HepG2 (cell line): Measurements from ENCODE around the gene FKBP5. TPM values are rescaled to one million over a fixed set of nuclear protein-coding genes. Genes with fewer than 3 reads are reported as not detected.

Experiments used
- ARNT2 ChIP-seq: sonication (generic); formaldehyde crosslinking; IDR thresholded peaks from 2 replicates; pipeline ENCODE4 v1.8.0; 2022; ENCODE audit warnings: mild to moderate bottlenecking, low read depth, missing genetic modification reagents, moderate library complexity
- ATF7 ChIP-seq, 2 experiments: fragments of 450-650 bp in 1 of 2; sonication (generic) in 1 of 2; formaldehyde crosslinking in 1 of 2; IDR thresholded peaks; 2 replicates each; pipeline versions ENCODE4 v1.4.0 to v1.6.1; 2016 to 2020; ENCODE audit warnings: antibody characterized with exemption in 1 of 2, mild to moderate bottlenecking in 1 of 2, missing genetic modification reagents in 1 of 2
- EP300 ChIP-seq, 3 experiments: sonication (generic) in 1 of 3; formaldehyde crosslinking in 1 of 3; IDR thresholded peaks; 2 replicates each; pipeline versions ENCODE4 v1.5.1 to v1.6.1; 2011 to 2020; ENCODE audit warnings: low read depth in 2 of 3, low read length in 2 of 3, borderline replicate concordance in 1 of 3, improper control_type of control experiment in 1 of 3, mild to moderate bottlenecking in 1 of 3, missing genetic modification reagents in 1 of 3, moderate library complexity in 1 of 3
- ERF ChIP-seq: IDR thresholded peaks from 2 replicates; pipeline ENCODE4 v1.6.1; 2018; ENCODE audit warnings: missing biosample characterization, missing genetic modification reagents
- IKZF4 ChIP-seq: sonication (generic); formaldehyde crosslinking; IDR thresholded peaks from 2 replicates; pipeline ENCODE4 v1.5.1; 2020; ENCODE audit warnings: borderline replicate concordance, mild to moderate bottlenecking, low read depth, missing genetic modification reagents; ENCODE audit errors: not compliant biosample characterization
- JUND ChIP-seq: sonication (generic); formaldehyde crosslinking; IDR thresholded peaks from 2 replicates; pipeline ENCODE4 v1.8.0; 2022; ENCODE audit warnings: mild to moderate bottlenecking, missing genetic modification reagents
- KDM3A ChIP-seq: IDR thresholded peaks from 2 replicates; pipeline ENCODE4 v1.6.1; 2018; ENCODE audit warnings: low read depth, missing compliant biosample characterization
- KDM5B ChIP-seq: sonication (generic); formaldehyde crosslinking; IDR thresholded peaks from 2 replicates; pipeline ENCODE4 v1.4.0; 2020; ENCODE audit warnings: missing genetic modification reagents, mild to moderate bottlenecking, borderline replicate concordance
- KLF11 ChIP-seq: IDR thresholded peaks from 2 replicates; pipeline ENCODE4 v1.6.1; 2016; ENCODE audit warnings: missing compliant biosample characterization
- MIER3 ChIP-seq: IDR thresholded peaks from 2 replicates; pipeline ENCODE4 v1.6.1; 2016; ENCODE audit warnings: missing compliant biosample characterization, borderline replicate concordance
- MTF1 ChIP-seq: sonication (generic); formaldehyde crosslinking; IDR thresholded peaks from 2 replicates; pipeline ENCODE4 v1.5.0; 2020; ENCODE audit warnings: missing genetic modification reagents
- MXI1 ChIP-seq: IDR thresholded peaks from 3 replicates; pipeline ENCODE4 v1.6.1; 2012; ENCODE audit warnings: low read depth, low read length, inconsistent platforms, borderline replicate concordance
- NR2F6 ChIP-seq, 2 experiments: IDR thresholded peaks; 2 replicates each; pipeline ENCODE4 v1.6.1; 2016; ENCODE audit warnings: antibody characterized with exemption in 1 of 2, mild to moderate bottlenecking in 1 of 2
- PHF8 ChIP-seq: sonication (generic); formaldehyde crosslinking; IDR thresholded peaks from 2 replicates; pipeline ENCODE4 v1.5.0; 2020; ENCODE audit warnings: missing genetic modification reagents
- SIN3A ChIP-seq: IDR thresholded peaks from 2 replicates; pipeline ENCODE4 v1.6.1; 2011; ENCODE audit warnings: low read depth, mild to moderate bottlenecking, control low read depth, low read length, borderline replicate concordance
- TBL1XR1 ChIP-seq: fragments of 150-350 bp; IDR thresholded peaks from 2 replicates; pipeline ENCODE4 v1.6.1; 2014; ENCODE audit warnings: borderline replicate concordance, low read length; ENCODE audit not compliant: partially characterized antibody
- ZBTB26 ChIP-seq: IDR thresholded peaks from 2 replicates; pipeline ENCODE4 v1.6.1; 2016; ENCODE audit warnings: missing compliant biosample characterization, missing genetic modification reagents, borderline replicate concordance
- ZFP62 ChIP-seq: sonication (generic); formaldehyde crosslinking; IDR thresholded peaks from 2 replicates; pipeline ENCODE4 v1.4.0; 2020; ENCODE audit warnings: missing genetic modification reagents
- ZFP90 ChIP-seq: sonication (generic); formaldehyde crosslinking; IDR thresholded peaks from 2 replicates; pipeline ENCODE4 v1.8.0; 2022; ENCODE audit warnings: missing genetic modification reagents, mild to moderate bottlenecking, inconsistent platforms, borderline replicate concordance
- ZNF124 ChIP-seq: sonication (generic); formaldehyde crosslinking; IDR thresholded peaks from 2 replicates; pipeline ENCODE4 v1.4.0; 2020; ENCODE audit warnings: missing genetic modification reagents
- ZNF441 ChIP-seq: sonication (generic); formaldehyde crosslinking; IDR thresholded peaks from 2 replicates; pipeline ENCODE4 v1.7.0; 2021; ENCODE audit warnings: missing genetic modification reagents, borderline replicate concordance
- ZNF549 ChIP-seq: sonication (generic); formaldehyde crosslinking; IDR thresholded peaks from 2 replicates; pipeline ENCODE4 v1.5.0; 2020; ENCODE audit warnings: missing genetic modification reagents
- polyA plus RNA-seq, 8 experiments: library from polyadenylated mRNA; depleted of rRNA in 3 of 8; stranded (reverse) in 7 of 8; unstranded in 1 of 8; fragments of >200 nt; fragmentation: Illumina TruSeq in 4 of 8; extraction: Trizol in 4 of 8; gene quantifications; 2 replicates each; pipeline versions ENCODE4 v1.2.1 to v1.2.3, GENCODE V29; 2011 to 2016; ENCODE audit warnings: low read depth in 4 of 8, missing spikeins in 1 of 8, mixed read lengths in 1 of 8; ENCODE audit not compliant: insufficient read depth in 1 of 8
- total RNA-seq, 5 experiments: library from RNA; depleted of rRNA; stranded (reverse); fragments of >200 nt; fragmentation: Illumina TruSeq; extraction: Trizol; gene quantifications; 2 replicates each; pipeline ENCODE4 v1.2.3, GENCODE V29; 2016; ENCODE audit warnings: low read depth in 1 of 5
- TF ChIP-seq, protein P1 (sequence below): sonication (generic); formaldehyde crosslinking; IDR thresholded peaks from 2 replicates; pipeline ENCODE4 v1.8.1; 2023; ENCODE audit warnings: mild to moderate bottlenecking, missing genetic modification reagents
- TF ChIP-seq, protein P2 (sequence below): IDR thresholded peaks from 2 replicates; pipeline ENCODE4 v1.6.1; 2016

FKBP5 gene
- total and polyA plus RNA-seq, 2 of the 13 experiments (the other 11 are each of a cell fraction or from before 2014, with no cell fraction given): 8.0 to 17.4 TPM

DNA sequence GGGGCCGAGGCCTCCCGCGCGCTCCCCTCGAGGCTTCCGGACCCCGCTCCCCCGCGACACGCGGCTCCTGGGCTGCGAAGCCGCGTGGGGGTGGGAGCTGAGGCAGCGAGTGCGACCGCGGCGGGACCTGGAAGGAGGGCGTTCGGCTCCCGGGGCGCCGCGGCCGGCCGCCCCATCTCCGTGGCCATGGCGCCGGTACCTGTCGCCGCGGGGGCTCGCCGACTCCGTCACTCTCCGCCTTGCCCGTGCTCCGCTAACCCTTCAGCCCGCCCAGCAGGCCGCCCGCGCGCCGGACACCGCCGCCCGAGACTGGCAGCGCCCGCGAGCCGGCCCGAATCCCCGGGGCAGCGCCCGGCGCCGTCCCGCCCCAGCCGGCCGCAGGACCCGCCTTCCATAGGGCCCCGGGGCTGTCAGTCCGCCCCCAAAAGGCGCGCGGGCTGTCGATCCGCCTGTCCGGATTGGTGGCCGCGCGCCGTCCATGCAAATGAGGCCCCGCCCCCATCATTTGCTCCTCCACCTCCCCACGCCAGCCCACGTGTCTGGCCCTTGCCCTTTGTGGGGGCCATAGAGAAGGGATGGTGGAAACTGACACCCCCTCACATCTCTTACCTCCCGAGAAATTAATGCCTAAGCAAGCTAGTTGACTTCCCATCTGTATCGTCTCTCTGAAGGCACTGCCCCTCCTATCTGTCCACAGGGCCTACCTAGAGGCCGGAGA lies at the start of gene FKBP5 (continued):
- TF ChIP-seq KLF11 (CRISPR knock-in tag) (peak; percentile 86; the same call in 1 of the 2 replicates), KDM3A (CRISPR knock-in tag) (no peak; the same call in 1 of the 2 replicates), ARNT2 (CRISPR knock-in tag) (peak; percentile 85), KDM5B (peak; percentile 52), EP300 (IDR thresholded peaks at IDR 0.05; ENCODE audit: low read depth in 2 of 2, low read length in 2 of 2) (peak in 1 of 2 experiments; percentile 58; a peak in 1 of 4 replicates), EP300 (CRISPR knock-in tag; IDR thresholded peaks at IDR 0.05; ENCODE audit: borderline replicate concordance) (no peak; the same call in 1 of the 2 replicates), MTF1 (CRISPR knock-in tag) (0 out of 2 replicates have a peak, but pooled peaks have one; percentile 30), ZNF441 (CRISPR knock-in tag) (peak; percentile 77; the same call in 1 of the 2 replicates), ERF (CRISPR knock-in tag) (peak; percentile 68; the same call in 1 of the 2 replicates), ZBTB26 (no peak; the same call in 1 of the 2 replicates), PHF8 (peak; percentile 82), ZNF124 (CRISPR knock-in tag) (no peak; the same call in 1 of the 2 replicates), JUND (CRISPR knock-in tag) (no peak), ZFP90 (peak; percentile 66; the same call in 1 of the 2 replicates), SIN3A (peak; percentile 74; the same call in 1 of the 2 replicates), MIER3 (CRISPR knock-in tag) (peak; percentile 48; the same call in 1 of the 2 replicates), IKZF4 (peak; percentile 30), TBL1XR1 (no peak), NR2F6 (IDR thresholded peaks at IDR 0.05) (peak; percentile 88), NR2F6 (CRISPR knock-in tag; IDR thresholded peaks at IDR 0.05) (peak; percentile 90), ATF7 (IDR thresholded peaks at IDR 0.05) (no peak), ATF7 (CRISPR knock-in tag; IDR thresholded peaks at IDR 0.05) (no peak), MXI1 (peak; percentile 95; the same call in 2 of the 3 replicates), ZNF549 (CRISPR knock-in tag) (0 out of 2 replicates have a peak, but pooled peaks have one; percentile 17), ZFP62 (no peak)
- TF ChIP-seq, protein P1, sequence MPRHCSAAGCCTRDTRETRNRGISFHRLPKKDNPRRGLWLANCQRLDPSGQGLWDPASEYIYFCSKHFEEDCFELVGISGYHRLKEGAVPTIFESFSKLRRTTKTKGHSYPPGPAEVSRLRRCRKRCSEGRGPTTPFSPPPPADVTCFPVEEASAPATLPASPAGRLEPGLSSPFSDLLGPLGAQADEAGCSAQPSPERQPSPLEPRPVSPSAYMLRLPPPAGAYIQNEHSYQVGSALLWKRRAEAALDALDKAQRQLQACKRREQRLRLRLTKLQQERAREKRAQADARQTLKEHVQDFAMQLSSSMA: 0 out of 2 replicates have a peak, but pooled peaks have one; percentile 37
- TF ChIP-seq, protein P2, sequence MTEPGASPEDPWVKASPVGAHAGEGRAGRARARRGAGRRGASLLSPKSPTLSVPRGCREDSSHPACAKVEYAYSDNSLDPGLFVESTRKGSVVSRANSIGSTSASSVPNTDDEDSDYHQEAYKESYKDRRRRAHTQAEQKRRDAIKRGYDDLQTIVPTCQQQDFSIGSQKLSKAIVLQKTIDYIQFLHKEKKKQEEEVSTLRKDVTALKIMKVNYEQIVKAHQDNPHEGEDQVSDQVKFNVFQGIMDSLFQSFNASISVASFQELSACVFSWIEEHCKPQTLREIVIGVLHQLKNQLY (CRISPR knock-in tag): peak; percentile 48; the same call in 1 of the 2 replicates
